D341Med (cell line): ENCODE results near the gene UMAD1.

Source experiments
- DNase-seq: peaks from one replicate; pipeline ENCODE4 v3.0.0; 2012; ENCODE audit warnings: low spot score

The UMAD1 gene

DNA sequence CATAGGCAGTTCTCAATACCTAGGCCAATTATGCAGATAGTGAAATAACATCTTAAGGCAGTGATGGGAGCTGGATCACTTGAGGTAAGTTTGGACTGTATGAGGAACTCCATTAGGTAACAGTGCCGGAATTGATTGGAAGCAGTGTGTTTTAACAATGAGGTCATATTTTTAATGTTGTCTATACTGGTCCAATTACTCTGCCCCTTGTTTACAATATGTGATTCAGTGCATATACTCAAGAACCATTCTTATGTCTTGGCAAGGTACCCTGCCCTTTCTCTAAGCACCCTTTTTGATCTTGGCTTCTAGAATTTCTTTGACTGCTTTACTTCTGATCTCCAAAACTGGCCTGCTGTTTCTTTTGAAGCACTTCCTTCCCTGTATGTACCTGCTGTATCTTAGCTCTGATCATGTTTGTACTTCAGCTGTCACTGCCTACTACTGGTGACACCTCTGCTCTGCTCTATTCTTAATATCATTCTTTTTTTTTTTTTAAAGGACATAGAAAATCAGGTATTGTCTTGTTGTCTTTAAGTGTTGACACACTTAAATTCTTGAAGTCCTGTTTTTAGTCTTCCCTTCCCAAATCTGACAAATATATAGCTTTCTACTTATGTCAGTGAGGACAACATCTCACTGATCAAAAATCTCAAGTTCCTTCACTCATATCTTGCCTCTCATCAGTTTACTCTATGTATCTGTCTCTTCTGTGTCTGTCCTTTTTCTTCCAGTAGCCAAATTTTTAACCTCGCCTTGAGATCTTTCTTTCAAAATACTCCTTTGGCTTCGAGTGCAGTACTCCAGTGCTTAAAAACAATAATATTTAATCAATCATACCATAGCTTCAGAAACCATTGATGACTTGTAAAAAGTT is 124.2 kb downstream of the UMAD1 start:
- no peak for DNase-seq

DNA sequence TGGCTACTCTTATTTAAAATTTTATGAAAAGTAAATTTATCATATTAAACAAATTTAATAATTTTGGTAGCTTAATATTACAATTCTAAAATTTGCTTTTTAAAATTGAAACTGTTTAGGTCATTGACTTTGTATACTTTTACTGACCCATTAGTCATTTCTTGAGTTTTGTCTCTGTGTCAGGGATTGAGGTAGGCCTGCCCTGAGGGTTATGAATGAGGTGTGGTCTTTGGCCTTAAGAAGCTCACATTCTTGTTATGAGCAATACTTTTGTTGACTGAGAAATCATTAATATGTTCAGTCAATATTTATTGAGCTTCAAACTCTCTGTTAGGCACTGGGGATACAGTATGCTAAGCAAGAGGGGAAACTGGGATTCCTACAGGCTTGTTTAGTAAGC is 124.9 kb downstream of the UMAD1 start:
- no peak for DNase-seq

DNA sequence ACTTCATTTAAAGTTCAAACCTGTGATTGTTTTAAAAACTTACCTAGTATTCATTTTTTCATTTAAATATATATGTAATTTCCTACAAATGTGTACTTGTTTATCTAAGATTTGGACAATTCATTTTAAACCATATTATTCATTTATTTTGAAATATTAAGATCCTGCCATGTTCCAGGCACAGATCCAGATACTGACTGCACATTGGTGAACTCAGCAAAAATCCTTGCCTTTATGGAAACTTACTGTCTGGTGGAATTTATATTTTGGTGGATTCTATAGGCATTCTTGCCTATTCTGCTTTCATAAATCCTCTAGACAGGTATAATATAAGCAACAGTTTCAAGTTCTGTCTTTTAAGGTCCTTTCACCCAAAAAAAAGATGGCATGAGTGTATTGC is 126.1 kb downstream of the UMAD1 start:
- no peak for DNase-seq

DNA sequence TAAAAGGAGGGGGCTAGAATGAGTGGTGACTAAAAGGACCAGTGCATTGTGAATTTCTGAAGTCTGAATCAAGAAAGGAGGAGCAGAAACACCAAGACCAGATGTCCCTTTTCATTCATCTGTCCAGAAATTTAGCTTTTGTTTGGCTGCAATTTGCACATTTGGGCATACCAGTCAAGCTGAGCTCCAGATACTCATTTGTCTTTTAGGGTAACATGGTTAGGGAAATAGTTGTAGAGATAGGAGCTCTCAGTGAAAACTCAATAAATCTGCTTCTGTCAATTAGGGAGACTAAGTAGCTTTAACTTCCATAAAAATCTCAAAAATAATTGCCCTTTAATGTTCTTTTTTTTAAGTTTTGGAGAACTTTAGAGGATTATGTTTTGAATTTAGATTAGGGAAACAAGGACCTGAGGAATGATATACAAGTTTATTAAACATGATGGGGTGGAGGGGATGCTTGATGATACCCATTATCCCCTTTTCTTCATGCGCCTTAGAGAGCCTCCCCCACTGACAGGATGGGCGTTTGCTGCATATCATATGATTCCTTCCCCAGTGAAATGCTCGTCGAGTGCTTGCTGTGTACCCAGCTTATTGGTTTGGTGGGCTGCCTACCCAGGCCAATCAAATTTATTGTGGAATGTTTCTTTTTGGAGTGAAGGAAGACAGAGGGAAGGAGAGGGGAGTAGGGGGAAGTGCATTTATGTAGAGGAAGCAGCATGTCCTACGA is 128.6 kb downstream of the UMAD1 start:
- DNase-seq, result no peak

DNA sequence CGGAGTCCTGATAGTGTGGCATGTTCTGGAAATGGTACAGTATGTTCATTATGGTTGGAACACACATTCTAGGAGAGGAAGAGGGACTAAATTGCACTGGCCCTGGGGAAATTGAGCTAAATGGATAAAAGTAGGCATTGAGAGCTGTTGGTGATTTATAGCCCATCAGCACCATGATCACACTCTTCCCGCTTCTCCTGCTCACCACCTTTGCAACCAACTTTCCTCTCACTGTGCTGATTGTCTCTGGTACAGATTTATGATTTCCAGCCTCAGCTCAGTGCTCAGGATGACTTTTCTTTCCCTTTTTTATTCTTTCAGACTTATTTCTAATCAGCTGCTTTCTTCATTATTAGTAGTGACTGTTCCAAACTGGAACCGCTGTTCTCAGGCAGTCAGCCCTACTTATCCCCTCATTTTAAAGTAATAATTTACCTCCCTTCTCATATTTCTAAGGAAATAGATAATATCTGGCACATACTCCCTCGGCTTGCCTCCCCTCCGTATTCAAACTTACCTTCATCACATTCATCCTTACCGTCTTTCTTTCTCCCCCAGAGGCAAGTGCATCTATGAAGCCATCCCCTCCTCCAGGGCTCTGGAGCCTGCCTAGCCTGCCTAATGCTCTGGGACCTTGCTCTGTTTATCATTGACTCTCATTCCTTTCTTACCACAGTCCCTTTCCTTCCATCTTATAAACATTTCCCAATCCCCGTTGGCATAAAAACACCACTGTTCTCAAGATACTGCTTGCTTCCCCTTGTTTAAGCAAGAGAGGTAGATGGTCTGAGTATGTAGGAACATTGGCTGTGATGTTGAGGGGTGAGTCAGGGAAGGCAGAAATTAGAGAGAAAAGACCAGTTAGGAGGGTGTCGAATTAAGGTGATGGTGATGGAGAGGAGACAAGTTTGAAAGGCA is 129.4 kb downstream of the UMAD1 start:
- no peak for DNase-seq

DNA sequence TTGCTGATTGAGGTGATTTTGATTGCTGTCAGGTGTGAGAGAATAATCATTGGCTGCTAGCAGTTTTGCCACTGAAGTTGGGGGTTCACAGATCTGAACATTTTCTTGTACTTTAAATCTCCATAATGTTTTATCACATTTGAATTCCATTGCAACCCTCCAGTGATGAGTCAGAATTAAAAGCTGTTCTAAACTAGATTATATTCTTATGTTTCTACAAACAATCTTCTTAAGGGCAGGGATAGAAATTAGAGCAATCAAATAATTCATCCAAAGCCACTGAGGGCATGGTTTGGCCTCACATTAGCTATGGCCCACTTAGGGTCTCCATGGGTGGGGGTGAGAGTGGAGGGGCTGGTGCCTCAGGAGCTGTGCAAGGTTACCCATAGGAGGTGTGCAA is 130.9 kb downstream of the UMAD1 start:
- no peak for DNase-seq

DNA sequence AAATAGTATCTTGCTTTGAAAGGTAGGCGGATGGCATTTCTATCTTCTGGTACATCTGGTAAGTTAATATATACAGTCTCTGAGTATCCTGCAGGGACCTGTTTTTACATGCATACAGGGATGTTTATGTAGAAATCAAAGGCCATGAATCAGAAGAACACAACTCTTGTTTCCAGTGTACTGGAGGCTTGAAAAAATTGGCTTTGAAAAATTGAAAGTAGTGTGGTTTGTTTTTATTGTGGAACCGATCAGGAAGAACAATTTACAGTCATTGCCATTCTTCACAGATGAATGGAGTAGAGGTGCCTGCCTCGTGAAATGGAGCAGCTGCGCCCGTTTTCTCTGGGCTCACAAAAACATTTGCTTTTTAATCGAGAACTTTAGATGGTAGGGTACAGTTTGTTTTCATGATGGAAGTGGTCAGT is 131.9 kb downstream of the UMAD1 start:
- DNase-seq, result no peak

DNA sequence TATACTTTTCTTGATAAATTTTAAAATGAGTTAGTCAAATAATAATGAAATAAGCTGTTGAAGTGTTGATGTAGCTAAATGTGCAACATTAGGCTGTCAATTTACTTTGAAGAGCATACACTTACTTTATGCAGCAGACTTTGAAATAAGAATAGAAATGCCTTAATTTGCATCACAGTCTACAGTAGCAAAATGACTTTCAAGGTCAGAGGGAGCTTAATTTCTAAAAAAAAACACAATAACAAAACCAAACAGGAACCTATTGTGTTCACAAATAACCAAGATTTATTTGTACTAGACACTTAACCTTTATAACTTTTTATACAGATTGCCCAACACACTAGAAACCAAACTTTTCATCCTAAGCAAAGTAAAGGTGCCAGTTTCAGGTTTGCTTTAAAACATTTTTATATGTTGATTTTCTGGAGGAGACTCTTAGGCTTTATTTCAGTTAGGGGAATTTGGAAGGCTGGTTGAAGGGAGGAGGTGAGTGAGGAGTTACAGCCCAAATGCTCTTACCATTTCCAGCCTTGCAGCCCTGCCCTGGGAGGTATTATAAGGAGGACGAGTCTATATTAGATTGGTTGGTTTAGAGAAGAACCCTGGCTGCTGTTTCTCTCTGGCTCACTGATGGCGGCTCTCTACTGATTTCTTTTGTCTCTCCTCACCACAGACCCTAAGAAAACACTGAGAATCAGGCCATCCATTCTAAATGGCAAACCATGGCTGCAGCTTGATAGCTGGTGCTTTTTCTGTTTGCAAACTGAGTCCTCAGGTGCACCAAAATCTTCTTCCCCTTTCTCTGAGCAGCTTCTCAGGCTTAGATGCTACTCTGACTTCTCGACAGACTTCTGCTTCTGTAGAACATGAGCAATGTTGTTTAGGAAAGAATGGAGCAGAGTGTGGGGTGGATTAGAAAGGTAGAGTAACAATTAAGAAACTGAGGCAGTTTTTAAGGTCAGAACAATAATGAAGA is 133.1 kb downstream of the UMAD1 start:
- DNase-seq, result no peak

DNA sequence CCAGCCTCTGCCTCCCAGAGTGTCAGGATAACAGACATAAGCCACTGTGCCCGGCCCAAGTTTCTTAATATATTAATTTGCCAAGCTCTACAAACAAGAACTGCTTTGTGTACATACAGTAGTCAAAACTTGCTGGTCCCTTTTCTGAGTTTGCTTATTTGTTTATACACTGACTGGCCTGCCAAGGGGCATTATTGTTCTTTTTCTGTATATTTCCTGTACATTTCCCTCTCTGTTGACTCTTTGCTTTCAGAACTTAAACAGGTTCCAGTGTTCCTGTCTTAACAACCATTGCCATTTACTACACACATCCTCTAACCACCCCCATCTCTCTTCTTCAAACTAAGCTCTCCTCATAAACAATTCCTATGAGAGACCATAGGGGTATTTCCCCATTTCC is 139.3 kb downstream of the UMAD1 start:
- DNase-seq, result no peak

DNA sequence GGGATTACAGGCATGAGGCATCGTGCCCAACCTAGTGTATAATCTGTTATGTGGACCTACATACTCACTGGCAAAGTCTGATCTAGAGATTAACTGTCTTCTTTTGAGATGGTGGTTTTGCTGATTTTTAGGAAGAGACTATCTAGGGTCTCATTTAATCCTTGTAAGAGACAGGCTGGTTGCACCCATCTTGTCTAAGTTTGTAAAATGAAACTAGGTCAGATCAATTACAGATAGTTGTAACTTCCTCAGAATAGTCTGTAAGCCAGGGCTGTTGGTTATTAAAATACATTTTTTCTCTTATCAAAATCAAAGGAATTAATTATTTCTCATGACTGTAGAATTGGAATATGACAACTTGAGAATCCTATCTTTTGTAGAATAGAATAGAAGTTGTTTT is 142.4 kb downstream of the UMAD1 start:
- DNase-seq, result no peak

DNA sequence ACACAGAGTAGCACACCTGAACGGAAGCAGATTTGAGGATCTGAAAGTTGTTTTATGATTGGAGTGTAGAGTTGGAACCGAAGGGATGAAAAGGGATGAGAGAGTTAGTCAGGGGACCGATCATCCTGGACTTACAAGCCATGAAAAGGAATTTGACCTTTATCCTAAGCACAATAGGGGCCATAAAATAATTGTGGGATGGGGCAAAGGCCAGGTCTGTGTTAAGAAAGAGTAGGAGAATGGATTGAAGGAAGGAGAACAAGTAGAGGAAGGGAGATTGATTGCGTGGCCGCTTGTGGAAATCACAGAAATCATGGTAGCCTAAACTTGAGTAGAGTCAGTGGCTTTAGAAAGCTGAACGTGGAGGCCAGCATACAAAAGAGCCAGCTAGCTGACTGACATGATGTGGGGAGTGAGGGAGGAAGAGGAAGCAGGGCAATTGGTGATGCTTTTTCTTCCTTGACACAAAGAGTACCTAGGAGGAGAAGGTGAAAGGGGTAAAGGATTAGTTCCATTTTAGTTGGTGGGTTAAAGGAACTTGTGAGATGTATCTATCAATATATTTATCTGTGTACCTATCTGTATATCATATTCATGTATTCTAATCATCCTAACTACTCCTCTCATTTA is 144.9 kb downstream of the UMAD1 start:
- no peak for DNase-seq

DNA sequence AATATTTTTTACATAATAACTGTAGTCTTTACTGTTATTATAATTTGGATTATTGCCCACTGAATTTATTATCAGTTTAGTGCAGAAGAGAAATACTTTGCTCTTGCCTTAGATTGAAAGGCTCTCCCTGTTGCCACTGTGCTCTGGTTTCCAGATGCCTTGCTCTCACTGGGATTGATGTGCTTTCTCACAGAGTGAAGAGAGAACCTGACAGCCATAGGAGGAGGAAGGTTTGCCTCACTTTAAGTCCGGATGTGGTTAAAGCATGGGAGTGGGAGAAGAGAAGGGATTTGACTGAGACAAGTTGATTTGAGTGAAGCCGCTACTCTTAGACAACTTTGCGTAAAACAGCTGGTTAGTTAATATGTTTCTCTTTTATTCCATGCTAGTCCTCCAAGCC is 146.0 kb downstream of the UMAD1 start:
- no peak for DNase-seq

DNA sequence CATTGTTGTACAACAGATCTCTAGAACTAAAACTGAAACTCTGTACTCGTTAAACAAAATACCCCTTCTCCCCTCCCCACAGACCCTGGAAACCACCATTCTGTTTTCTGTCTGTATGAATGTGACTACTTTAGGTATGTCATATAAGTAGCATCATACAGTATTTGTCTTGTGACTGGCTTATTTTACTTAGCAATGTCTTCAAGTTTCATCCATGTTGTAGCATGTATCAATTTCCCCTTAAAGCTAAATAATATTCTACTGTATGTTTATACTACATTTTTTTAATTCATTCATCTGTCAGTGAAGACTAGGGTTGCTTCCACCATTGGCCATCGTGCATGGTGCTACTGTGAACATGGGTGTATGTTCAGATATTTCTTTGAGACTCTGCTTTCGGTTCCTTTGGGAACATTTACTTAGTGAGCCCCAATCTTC is 149.0 kb downstream of the UMAD1 start:
- no peak for DNase-seq

DNA sequence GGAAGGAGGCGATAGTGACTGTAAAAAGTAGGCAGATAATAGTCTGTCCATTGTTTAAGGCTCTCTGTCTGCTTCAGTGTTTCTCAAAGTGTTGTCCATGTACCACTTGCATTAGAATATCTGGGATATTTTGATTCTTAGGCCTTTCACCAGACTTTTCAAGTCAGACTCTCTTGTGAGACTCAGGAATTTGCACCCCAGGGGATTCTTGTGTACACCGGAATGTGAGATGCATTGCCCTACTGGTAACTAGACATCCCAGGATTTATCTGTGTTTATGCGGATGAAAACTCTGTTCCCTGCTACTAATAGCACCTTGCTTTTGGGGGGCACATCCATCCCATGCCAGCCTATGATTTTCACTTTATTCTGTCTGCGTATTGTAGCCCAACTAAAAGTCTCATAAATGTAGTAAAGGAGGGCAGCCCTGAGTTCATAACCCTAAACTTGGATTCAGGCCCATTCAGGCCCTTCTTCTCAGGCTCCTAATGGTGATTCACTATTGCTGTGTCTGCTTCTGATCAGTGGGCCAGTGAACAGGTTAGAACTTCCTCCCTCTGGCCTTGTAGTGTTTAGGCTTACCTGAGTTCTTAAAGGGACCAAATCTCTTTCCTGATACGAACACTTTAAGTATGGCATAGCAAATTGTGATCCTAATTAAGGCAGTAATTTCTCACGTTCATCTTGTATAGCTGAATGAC is 149.6 kb downstream of the UMAD1 start:
- no peak for DNase-seq

DNA sequence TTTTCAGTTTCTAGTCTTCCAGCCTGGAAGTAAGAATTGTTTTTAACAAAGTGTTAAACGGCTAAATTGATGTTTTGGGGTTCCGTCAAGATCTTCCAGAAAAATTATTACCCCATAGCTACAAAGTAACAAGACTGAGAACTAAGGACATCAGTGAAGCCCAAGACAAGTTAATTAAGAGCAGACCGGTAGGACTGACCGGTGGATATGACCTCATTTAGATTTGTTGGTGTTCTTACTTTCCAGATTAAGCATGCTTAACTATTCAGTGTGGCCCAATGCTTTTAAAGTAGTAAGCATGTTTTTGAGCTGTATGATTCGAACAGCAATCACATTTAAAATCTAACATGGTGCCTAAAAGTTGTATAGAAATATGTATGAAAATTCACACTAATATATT is 151.0 kb downstream of the UMAD1 start:
- no peak for DNase-seq

DNA sequence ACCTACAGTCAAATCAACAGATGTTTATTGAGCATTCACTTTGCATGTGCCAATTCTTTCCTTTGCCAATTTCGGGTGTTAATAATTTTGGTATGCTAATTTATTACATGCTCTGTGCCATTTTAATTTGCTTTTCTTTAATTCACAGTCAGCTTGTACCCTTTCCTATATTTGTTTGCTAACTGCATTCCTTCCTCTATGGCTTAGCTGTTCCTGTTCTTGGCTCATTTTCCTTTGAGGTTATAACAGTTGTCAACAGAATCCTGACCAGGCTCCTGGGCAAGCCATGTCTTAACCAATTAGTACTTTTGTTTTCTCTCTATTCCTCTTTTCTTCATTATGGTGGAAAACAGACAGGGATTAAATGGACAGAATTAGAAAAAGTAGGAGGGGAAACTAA is 151.5 kb downstream of the UMAD1 start:
- DNase-seq, result no peak

DNA sequence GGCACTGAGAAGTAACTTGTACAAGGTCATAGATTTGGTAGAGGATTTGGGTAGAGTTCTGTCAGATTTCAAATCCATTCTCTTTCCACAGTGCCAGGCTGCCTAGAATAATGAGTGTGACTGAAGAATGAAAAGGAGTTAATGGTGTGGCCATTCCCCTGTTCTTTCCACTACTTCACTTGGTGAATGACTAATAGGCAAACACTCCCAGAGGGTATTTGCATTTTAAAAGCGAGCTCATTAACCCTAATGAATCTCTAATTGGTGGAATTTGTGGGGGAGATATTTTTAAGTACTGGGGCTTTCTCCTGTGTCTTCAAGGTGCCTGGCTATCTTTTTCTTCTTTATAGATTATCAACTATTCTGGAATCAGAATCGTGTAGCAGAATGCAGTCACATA is 152.7 kb downstream of the UMAD1 start:
- DNase-seq, result no peak

DNA sequence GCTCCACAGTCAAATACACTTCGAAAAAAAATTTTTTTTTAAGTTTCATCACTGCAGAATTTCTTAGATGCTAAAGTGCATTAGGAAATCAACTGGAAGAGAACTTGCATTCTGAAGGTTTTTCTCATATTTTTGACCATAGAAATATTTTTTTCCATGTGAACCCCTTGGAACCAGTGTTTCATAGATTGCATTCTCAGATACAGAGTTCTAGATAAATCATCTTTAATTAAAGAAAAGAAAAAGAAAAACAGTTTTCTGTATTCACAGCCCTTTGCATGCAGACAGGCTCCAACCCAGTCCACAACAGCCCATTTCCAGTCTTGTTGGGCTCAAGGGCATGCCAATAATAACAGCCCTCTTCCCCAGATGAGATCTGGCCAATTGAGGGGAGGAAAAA is 153.4 kb downstream of the UMAD1 start:
- no peak for DNase-seq

DNA sequence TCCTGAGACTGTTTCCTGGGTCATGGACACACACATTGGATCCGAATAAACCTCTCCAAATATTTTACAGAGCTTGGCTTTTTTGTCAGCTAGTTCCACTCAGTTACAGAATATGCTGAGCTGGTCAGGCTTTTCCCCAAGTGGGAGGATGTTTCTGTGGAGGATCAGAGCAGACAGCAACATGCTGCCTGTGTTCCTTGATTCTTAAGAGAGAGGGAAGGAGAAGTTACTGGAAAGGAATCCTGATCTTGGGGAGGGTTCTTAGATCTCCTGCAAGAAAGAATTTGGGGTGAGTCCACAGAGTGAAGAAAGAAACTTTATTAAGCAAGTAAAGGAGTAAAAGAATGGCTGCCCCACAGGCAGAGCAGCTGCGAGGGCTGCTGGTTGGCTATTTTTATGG is 154.7 kb downstream of the UMAD1 start:
- DNase-seq, result no peak

DNA sequence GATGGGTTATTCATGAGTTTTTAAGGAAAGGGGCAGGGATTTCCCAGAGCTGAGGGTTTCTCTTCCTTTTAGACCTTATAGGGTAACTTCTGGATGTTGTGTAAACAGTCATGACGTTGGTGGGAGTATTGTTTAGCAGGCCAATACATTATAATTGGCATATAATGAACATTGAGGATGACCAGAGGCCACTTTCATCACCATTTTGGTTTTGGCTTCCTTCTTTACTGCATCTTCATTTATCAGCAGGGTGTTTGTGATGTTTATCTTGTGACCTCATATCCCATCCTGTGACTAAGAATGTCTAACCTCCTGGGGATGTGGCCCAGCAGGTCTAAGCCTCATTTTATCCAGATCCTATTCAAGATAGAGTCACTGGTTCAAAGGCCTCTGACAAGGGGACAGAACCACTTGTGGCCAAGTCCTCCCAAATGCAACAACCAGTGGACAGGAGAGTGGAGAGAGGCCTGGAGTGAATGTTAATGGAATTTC is 155.1 kb downstream of the UMAD1 start:
- DNase-seq, result no peak
